ENCODE data around the gene TYRP1.

DNA sequence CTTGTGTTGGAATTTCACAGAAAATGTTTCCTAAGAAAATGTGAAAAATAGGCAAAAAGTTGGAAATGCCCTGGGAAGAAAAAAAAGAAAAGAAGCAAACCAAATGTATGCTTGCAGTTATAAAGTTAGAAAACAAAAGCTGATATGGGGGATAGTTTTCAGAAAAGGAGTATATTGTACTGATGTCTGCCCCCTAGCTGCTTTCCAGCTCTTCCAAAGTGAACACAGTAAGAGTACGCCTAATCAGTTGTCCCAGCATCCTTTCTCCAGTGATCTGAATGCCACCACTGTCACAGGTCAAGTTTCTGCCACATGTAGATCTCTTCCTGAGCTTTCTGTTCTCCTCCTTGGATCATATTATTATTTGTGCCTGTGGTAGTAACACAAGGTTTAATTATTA is 5.8 kb downstream of the TYRP1 start:
- TF ChIP-seq, protein P1, sequence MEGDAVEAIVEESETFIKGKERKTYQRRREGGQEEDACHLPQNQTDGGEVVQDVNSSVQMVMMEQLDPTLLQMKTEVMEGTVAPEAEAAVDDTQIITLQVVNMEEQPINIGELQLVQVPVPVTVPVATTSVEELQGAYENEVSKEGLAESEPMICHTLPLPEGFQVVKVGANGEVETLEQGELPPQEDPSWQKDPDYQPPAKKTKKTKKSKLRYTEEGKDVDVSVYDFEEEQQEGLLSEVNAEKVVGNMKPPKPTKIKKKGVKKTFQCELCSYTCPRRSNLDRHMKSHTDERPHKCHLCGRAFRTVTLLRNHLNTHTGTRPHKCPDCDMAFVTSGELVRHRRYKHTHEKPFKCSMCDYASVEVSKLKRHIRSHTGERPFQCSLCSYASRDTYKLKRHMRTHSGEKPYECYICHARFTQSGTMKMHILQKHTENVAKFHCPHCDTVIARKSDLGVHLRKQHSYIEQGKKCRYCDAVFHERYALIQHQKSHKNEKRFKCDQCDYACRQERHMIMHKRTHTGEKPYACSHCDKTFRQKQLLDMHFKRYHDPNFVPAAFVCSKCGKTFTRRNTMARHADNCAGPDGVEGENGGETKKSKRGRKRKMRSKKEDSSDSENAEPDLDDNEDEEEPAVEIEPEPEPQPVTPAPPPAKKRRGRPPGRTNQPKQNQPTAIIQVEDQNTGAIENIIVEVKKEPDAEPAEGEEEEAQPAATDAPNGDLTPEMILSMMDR (conservative IDR thresholded peaks at IDR 0.05; ENCODE audit: low read length): peak; percentile 48; the same call in 1 of the 2 replicates
- no peak for TF ChIP-seq EZH2phosphoT487 (IDR thresholded peaks at IDR 0.05; ENCODE audit: borderline replicate concordance)

All from Loucy (cell line).